ENCODE data around the gene RAB26. TPM values are rescaled to one million over a fixed set of nuclear protein-coding genes. Genes with fewer than 3 reads are reported as not detected.

RAB26 gene
- total and polyA plus RNA-seq, 2 of the 13 experiments (the other 11 are each of a cell fraction or from before 2014, with no cell fraction given) = 0.86 to 3.6 TPM

DNA sequence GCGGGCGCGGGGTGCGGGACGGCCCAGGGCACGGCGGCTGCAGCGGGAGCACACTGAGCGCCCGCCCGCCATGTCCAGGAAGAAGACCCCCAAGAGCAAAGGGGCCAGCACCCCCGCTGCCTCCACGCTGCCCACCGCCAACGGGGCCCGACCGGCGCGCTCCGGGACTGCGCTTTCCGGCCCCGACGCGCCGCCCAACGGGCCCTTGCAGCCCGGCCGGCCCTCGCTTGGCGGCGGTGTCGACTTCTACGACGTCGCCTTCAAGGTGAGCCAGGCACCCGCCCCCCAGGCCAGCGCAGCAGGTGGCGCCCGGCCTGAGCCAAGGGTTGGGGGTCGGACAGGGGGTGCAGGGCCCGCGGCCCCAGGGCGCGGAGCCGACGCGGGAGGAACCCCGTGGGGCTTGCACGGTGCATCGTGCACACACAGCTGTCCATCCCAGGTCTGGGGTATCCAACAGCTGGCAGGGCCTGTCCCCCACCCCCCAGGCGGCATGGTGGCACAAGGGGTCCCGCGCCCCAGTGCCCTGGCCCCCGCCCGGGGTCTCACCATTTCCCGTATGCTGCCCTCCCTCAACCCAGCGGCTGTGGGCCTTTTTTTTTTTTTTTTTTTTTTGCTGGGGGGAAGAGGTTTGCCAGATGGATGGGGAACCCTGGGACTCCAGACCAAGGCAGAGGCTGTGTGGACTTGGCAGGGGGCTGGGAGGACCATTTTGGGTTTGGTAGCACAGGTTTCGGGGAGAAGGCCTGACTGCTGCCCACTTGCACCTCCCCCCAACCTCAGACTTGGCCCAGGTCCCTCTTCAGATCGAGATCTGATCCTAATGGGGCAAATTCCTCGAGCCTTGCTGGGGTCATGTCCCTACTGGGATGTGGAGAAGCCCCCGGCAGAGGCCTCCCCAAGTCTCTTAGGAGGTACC lies 547 bp downstream of the RAB26 start (continued):
- TF ChIP-seq ZSCAN20 (CRISPR knock-in tag; IDR thresholded peaks at IDR 0.05; ENCODE audit: borderline replicate concordance) (0 out of 2 replicates have a peak, but pooled peaks have one; percentile 27), ZNF296 (CRISPR knock-in tag; conservative IDR thresholded peaks at IDR 0.05) (no peak), RAD21 (CRISPR knock-in tag; IDR thresholded peaks at IDR 0.05) (0 out of 2 replicates have a peak, but pooled peaks have one; percentile 13), ATF7-NPFF (CRISPR knock-in tag; IDR thresholded peaks at IDR 0.05; ENCODE audit: low read depth) (peak; percentile 36; the same call in 1 of the 2 replicates), ZNF597 (CRISPR knock-in tag; IDR thresholded peaks at IDR 0.05) (no peak), FOXA3 (CRISPR knock-in tag; IDR thresholded peaks at IDR 0.05) (no peak), CHD4 (IDR thresholded peaks at IDR 0.05; ENCODE audit: borderline replicate concordance, low read length) (no peak), POLR2A (IDR thresholded peaks at IDR 0.05; ENCODE audit: insufficient read depth in 1 of 2, low read depth in 2 of 2, low read length in 2 of 2) (peak in 1 of 2 experiments; percentile 50; a peak in 2 of 4 replicates), BRCA1 (CRISPR knock-in tag; IDR thresholded peaks at IDR 0.05) (no peak), ZNF672 (CRISPR knock-in tag; IDR thresholded peaks at IDR 0.05) (no peak), ZNF616 (CRISPR knock-in tag; IDR thresholded peaks at IDR 0.05; ENCODE audit: low read depth) (no peak), ZNF768 (CRISPR knock-in tag; IDR thresholded peaks at IDR 0.05) (no peak), PHF21A (CRISPR knock-in tag; IDR thresholded peaks at IDR 0.05) (no peak), FOXP1 (IDR thresholded peaks at IDR 0.05) (no peak), FOXP1 (CRISPR knock-in tag; IDR thresholded peaks at IDR 0.05) (no peak), HIVEP1 (CRISPR knock-in tag; IDR thresholded peaks at IDR 0.05) (no peak)
- TF ChIP-seq, protein P1, sequence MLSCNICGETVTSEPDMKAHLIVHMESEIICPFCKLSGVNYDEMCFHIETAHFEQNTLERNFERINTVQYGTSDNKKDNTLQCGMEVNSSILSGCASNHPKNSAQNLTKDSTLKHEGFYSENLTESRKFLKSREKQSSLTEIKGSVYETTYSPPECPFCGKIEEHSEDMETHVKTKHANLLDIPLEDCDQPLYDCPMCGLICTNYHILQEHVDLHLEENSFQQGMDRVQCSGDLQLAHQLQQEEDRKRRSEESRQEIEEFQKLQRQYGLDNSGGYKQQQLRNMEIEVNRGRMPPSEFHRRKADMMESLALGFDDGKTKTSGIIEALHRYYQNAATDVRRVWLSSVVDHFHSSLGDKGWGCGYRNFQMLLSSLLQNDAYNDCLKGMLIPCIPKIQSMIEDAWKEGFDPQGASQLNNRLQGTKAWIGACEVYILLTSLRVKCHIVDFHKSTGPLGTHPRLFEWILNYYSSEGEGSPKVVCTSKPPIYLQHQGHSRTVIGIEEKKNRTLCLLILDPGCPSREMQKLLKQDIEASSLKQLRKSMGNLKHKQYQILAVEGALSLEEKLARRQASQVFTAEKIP (CRISPR knock-in tag; IDR thresholded peaks at IDR 0.05; ENCODE audit: borderline replicate concordance) = no peak
- TF ChIP-seq, protein P2, sequence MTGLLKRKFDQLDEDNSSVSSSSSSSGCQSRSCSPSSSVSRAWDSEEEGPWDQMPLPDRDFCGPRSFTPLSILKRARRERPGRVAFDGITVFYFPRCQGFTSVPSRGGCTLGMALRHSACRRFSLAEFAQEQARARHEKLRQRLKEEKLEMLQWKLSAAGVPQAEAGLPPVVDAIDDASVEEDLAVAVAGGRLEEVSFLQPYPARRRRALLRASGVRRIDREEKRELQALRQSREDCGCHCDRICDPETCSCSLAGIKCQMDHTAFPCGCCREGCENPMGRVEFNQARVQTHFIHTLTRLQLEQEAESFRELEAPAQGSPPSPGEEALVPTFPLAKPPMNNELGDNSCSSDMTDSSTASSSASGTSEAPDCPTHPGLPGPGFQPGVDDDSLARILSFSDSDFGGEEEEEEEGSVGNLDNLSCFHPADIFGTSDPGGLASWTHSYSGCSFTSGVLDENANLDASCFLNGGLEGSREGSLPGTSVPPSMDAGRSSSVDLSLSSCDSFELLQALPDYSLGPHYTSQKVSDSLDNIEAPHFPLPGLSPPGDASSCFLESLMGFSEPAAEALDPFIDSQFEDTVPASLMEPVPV (CRISPR knock-in tag; IDR thresholded peaks at IDR 0.05) = peak; percentile 40; the same call in 1 of the 2 replicates
- TF ChIP-seq, protein P3, sequence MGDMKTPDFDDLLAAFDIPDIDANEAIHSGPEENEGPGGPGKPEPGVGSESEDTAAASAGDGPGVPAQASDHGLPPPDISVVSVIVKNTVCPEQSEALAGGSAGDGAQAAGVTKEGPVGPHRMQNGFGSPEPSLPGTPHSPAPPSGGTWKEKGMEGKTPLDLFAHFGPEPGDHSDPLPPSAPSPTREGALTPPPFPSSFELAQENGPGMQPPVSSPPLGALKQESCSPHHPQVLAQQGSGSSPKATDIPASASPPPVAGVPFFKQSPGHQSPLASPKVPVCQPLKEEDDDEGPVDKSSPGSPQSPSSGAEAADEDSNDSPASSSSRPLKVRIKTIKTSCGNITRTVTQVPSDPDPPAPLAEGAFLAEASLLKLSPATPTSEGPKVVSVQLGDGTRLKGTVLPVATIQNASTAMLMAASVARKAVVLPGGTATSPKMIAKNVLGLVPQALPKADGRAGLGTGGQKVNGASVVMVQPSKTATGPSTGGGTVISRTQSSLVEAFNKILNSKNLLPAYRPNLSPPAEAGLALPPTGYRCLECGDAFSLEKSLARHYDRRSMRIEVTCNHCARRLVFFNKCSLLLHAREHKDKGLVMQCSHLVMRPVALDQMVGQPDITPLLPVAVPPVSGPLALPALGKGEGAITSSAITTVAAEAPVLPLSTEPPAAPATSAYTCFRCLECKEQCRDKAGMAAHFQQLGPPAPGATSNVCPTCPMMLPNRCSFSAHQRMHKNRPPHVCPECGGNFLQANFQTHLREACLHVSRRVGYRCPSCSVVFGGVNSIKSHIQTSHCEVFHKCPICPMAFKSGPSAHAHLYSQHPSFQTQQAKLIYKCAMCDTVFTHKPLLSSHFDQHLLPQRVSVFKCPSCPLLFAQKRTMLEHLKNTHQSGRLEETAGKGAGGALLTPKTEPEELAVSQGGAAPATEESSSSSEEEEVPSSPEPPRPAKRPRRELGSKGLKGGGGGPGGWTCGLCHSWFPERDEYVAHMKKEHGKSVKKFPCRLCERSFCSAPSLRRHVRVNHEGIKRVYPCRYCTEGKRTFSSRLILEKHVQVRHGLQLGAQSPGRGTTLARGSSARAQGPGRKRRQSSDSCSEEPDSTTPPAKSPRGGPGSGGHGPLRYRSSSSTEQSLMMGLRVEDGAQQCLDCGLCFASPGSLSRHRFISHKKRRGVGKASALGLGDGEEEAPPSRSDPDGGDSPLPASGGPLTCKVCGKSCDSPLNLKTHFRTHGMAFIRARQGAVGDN (CRISPR knock-in tag; IDR thresholded peaks at IDR 0.05) = peak; percentile 4; the same call in 1 of the 2 replicates
